ENCODE results near the gene KRT14. TPM values are rescaled to one million over a fixed set of nuclear protein-coding genes. Genes with fewer than 3 reads are reported as not detected.
A peak's percentile ranks its signal among the peaks of the same experiment; 100 is the strongest.
"Not testable (repeated sequence)": the region's sequence is repeated elsewhere in the genome, so short reads cannot be mapped to it uniquely, and the experiment has no call there.

KRT14 gene
- total RNA-seq = not detected
- polyA plus RNA-seq = not detected
- total RNA-seq = 0 to 0.17 (median 0) reads per million in 6 experiments

DNA sequence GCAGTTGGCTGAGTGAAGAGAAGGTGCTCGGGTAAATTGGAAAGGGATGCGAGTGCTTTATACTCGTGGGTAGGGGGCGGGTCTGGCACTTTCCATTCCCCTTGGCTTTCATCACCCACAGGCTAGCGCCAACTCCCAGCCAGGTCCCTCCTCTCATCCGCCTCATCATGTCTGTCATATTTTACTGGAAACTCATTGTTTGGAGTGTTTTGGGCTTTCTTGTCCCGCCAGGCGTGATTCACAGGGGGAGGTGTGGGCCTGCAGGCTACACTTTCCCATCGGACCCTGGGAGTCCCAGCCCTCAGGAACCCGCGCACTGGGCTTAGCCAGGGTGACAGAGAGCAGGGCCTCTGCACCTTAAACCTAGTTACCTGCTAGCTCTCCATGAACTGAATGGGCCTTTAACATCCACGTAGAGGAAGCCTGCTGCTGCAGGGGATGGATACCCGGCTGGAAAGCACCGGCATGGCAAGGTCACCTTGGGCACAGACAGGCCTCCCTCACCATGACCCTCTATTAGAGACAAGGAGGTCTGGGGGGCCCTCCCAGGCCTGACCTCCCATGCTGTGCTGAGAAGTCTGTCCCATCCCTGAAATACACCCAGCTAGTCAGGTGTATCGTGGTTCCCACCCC is at the start of gene KRT14:
Gene KRT14 (minus strand): TSS at position 33 of the 633 bp plus-strand sequence. CDS start 61 bp downstream, outside the sequence.
- Mint-ChIP-seq H3K4me3 (no peak within 1 kb of the TSS), H3K4me1 (no peaks in the 10 kb centered on the region), H3K9me3 (no peaks in the 10 kb centered on the region), H3K27me3 (peaks cover 9 to 43% (median 23%) of the 10 kb centered on the region in 5 donors), H3K36me3 (peaks cover 0 to 2% (median 0%) of the 10 kb centered on the region in 3 donors), H3K27ac (no peak within 1 kb of the TSS)
- DNase-seq (no peak), ATAC-seq (no peak)
- POLR2A ChIA-PET = no interaction called here

- no peak for DNase-seq
- POLR2A ChIA-PET = no interaction called here
- no peak for ATAC-seq
- Mint-ChIP-seq H3K27ac (no peak overlapping the region), H3K9me3 (no peaks in the 10 kb centered on the region), H3K4me1 (no peaks in the 10 kb centered on the region), H3K27me3 (peaks cover 0 to 7% (median 0%) of the 10 kb centered on the region in 5 donors), H3K36me3 (no peaks in the 10 kb centered on the region), H3K4me3 (no peak overlapping the region)
Measured at GRCh38 chr17:41635121-41636097, 48.7 kb upstream of the KRT14 start.

GRCh38 chr17:41634639-41635038 is 47.9 kb upstream of the KRT14 start:
- POLR2A ChIA-PET = no interaction called here
- Mint-ChIP-seq H3K27me3 (peaks cover 0 to 7% (median 0%) of the 10 kb centered on the region in 5 donors), H3K36me3 (no peaks in the 10 kb centered on the region), H3K27ac (no peak overlapping the region), H3K4me1 (no peaks in the 10 kb centered on the region), H3K4me3 (no peak overlapping the region), H3K9me3 (no peaks in the 10 kb centered on the region)
- ATAC-seq = no peak
- DNase-seq = no peak

DNA sequence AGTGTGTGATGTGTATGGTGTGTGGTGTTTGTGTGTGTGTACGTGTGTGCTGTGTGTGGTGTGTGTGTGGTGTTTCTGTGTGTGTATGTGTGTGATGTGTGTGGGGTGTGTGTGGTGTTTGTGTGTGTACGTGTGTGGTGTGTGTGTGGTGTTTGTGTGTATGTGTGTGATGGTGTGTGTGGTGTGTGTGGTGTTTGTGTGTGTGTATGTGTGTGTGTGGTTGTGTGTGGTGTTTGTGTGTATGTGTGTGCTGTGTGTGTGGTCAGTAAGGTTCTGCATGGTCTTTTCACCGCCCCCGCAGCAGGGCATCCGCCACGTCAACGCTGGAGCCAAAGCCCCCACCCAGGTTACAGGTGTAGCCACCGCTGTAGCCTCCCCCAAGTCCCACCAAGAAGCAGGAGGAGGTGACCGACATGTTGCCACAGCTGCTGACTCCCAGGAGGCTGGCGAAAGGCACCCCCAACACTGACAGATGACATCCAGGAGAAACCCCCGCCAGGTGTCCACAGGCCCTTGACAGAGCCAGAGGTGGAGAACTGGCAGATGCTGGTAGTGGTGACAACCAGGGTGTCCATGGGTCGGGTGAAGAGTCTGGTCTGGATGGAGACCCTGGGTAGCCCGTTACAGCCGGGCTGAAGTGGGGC is 47.0 kb upstream of the KRT14 start:
- H3K36me3 Mint-ChIP-seq = no peaks in the 10 kb centered on the region
- ATAC-seq (peak in 1 of 2 donors; percentile 29), DNase-seq (no peak)
- H3K4me3 Mint-ChIP-seq = no peak overlapping the region
- POLR2A ChIA-PET = no interaction called here
- no peaks in the 10 kb centered on the region for H3K4me1 Mint-ChIP-seq
- peaks cover 0 to 2% (median 0%) of the 10 kb centered on the region in 5 donors for H3K27me3 Mint-ChIP-seq
- H3K27ac Mint-ChIP-seq = no peak overlapping the region
- no peaks in the 10 kb centered on the region for H3K9me3 Mint-ChIP-seq

DNA sequence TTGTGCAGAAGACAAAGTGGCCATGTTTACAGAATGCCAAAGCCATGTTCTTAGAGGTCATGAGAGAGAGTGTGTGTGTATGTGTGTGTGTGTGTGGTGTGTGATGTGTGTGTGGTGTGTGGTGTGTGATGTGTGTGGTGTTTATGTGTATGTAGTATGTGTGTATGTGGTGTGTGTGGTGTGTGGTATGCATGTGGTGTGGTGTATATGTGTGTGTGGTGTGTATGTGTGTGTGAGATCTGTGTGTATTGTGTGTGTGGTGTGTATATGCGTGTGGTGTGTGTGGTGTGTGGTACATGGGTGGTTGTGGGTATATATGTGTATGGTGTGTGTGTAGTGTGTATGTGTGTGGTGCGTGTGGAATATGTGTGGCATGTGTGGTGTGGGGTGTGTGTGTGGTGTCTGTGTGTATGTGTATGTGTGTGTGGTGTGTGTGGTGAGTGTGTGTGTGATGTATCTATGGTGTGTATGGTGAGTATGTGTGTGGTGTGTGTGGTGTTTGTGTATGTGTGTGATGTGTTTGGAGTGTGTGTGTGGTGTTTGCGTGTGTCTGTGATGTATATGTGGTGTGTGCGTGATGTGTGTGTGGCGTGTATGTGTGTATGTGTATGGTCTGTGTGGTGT is 45.9 kb upstream of the KRT14 start:
- POLR2A ChIA-PET = no interaction called here
- DNase-seq (no peak), ATAC-seq (no peak)
- no peak overlapping the region for H3K27ac Mint-ChIP-seq
- peaks cover 0 to 3% (median 0%) of the 10 kb centered on the region in 5 donors for H3K27me3 Mint-ChIP-seq
- H3K9me3 Mint-ChIP-seq = no peaks in the 10 kb centered on the region
- no peaks in the 10 kb centered on the region for H3K36me3 Mint-ChIP-seq
- H3K4me1 Mint-ChIP-seq = no peaks in the 10 kb centered on the region
- H3K4me3 Mint-ChIP-seq = no peak overlapping the region

GRCh38 chr17:41631898-41632285 is 45.2 kb upstream of the KRT14 start:
- ATAC-seq = no peak
- H3K27me3 Mint-ChIP-seq = peaks cover 0 to 10% (median 0%) of the 10 kb centered on the region in 5 donors
- H3K4me1 Mint-ChIP-seq = no peaks in the 10 kb centered on the region
- POLR2A ChIA-PET = no interaction called here
- no peaks in the 10 kb centered on the region for H3K36me3 Mint-ChIP-seq
- no peak for DNase-seq
- H3K9me3 Mint-ChIP-seq = no peaks in the 10 kb centered on the region
- H3K27ac Mint-ChIP-seq = no peak overlapping the region
- no peak overlapping the region for H3K4me3 Mint-ChIP-seq

GRCh38 chr17:41631025-41631897 is 44.6 kb upstream of the KRT14 start:
- Mint-ChIP-seq H3K4me1 (no peaks in the 10 kb centered on the region), H3K27me3 (peaks cover 0 to 10% (median 0%) of the 10 kb centered on the region in 5 donors), H3K4me3 (no peak overlapping the region), H3K36me3 (no peaks in the 10 kb centered on the region), H3K27ac (no peak overlapping the region), H3K9me3 (no peaks in the 10 kb centered on the region)
- DNase-seq (no peak), ATAC-seq (no peak)
- POLR2A ChIA-PET = no interaction called here

DNA sequence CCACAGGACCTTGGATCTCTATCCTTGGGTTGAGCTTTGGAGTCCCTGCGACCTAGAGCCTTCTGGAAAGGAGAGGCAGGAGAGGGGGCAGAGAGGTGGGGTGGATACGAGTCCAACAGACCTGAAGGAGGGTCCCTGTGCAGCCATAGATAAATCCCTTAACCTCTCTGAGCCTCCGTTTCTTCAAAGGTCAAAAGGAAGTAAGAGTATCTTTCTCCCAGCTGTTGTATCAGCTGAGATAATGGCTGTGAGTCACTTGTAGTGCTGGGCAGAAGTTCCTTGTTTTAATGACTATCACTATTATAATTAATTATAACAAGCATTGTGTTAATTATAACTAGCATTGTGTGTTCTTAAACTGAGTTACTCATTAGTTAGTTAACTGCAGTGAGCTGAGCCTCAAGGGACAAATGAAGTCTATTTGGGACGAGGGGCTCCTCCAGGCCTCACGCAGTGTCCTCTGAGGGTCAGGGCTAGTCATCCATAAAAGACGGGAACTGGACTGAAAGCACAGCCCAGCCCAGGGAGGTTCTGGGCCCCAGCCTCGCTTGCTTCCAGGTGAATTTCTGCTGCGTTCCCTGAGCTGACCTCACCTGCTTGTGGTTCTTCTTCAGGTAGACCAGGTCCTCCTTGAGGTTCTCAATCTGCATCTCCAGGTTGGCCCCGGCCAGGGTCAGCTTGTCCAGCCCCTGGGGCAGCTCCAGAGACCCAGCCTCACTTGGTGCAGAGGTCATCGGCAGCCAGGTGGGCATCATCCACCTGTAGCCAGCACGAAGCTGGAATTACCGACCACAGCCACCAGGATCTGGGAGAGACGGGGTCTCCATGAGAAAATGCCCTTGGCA is 43.4 kb upstream of the KRT14 start:
- ATAC-seq (no peak), DNase-seq (no peak)
- Mint-ChIP-seq H3K36me3 (no peaks in the 10 kb centered on the region), H3K4me1 (peaks cover 0 to 1% (median 0%) of the 10 kb centered on the region in 4 donors), H3K9me3 (no peaks in the 10 kb centered on the region), H3K4me3 (no peak overlapping the region), H3K27ac (peak overlapping the region in 1 of 10 donors; percentile 9), H3K27me3 (peaks cover 0 to 19% (median 0%) of the 10 kb centered on the region in 5 donors)
- POLR2A ChIA-PET = no interaction called here

- peak in 1 of 10 donors; percentile 50 for DNase-seq
- ATAC-seq = no peak
- POLR2A ChIA-PET = no interaction called here
- H3K4me1 Mint-ChIP-seq = peaks cover 0 to 1% (median 0%) of the 10 kb centered on the region in 4 donors
- H3K27ac Mint-ChIP-seq = no peak overlapping the region
- H3K4me3 Mint-ChIP-seq = no peak overlapping the region
- H3K9me3 Mint-ChIP-seq = no peaks in the 10 kb centered on the region
- peaks cover 0 to 19% (median 0%) of the 10 kb centered on the region in 5 donors for H3K27me3 Mint-ChIP-seq
- no peaks in the 10 kb centered on the region for H3K36me3 Mint-ChIP-seq
Measured at GRCh38 chr17:41629316-41629715, 42.6 kb upstream of the KRT14 start.

- POLR2A ChIA-PET, H3K4me1 Mint-ChIP-seq, ATAC-seq, H3K4me3 Mint-ChIP-seq, H3K27ac Mint-ChIP-seq, H3K9me3 Mint-ChIP-seq, H3K36me3 Mint-ChIP-seq: not testable (repeated sequence)
- peak in 1 of 10 donors; percentile 31 for DNase-seq
- peaks cover 0 to 19% (median 0%) of the 10 kb centered on the region in 5 donors for H3K27me3 Mint-ChIP-seq
Measured at GRCh38 chr17:41628621-41629255, 42.0 kb upstream of the KRT14 start.

GRCh38 chr17:41628073-41628370 is 41.3 kb upstream of the KRT14 start:
- H3K9me3 Mint-ChIP-seq, DNase-seq, H3K4me1 Mint-ChIP-seq, POLR2A ChIA-PET, H3K27ac Mint-ChIP-seq, ATAC-seq, H3K36me3 Mint-ChIP-seq, H3K4me3 Mint-ChIP-seq: not testable (repeated sequence)
- H3K27me3 Mint-ChIP-seq = peaks cover 0 to 19% (median 0%) of the 10 kb centered on the region in 5 donors

Data from naive thymus-derived CD8-positive, alpha-beta T cell (primary cell).